H1 (cell line): ENCODE data around the gene MCC. TPM values are rescaled to one million over a fixed set of nuclear protein-coding genes. Genes with fewer than 3 reads are reported as not detected.

Experiments
- CTCF ChIA-PET: fragments of 300-600 bp; sonication (Branson Sonifier 250); formaldehyde crosslinking; loops from one replicate; lab custom pipeline; 2021; ENCODE audit not compliant: partially characterized antibody; lab: Charles Lee
- POLR2A ChIA-PET: fragments of 300-600 bp; sonication (Branson Sonifier 250); formaldehyde crosslinking; loops from one replicate; lab custom pipeline; 2021; ENCODE audit warnings: inconsistent platforms; ENCODE audit not compliant: partially characterized antibody; lab: Charles Lee
- DNase-seq, 2 experiments: peaks; one replicate each; pipeline versions ENCODE4 v3.0.0 to v3.0.0-alpha.2; 2010 to 2022; ENCODE audit warnings: low spot score in 2 of 2, low read depth in 1 of 2, mixed read lengths in 1 of 2
- FAIRE-seq: peaks from 2 replicates; lab custom pipeline; 2011; peaks lifted over from hg19 to GRCh38; lab: Jason Lieb, UNC
- H2AFZ ChIP-seq: 2 replicates; pipeline ENCODE4 v1.8.1; 2012; ENCODE audit warnings: low read length, inconsistent platforms
- H2AK5ac ChIP-seq: 2 replicates; pipeline ENCODE4 v1.6.1; 2013; ENCODE audit warnings: low read depth, low read length
- H2BK120ac ChIP-seq: replicated peaks from 2 replicates; pipeline ENCODE3; 2013; ENCODE audit warnings: low read depth, low read length, inconsistent platforms
- H2BK12ac ChIP-seq: 2 replicates; pipeline ENCODE4 v1.6.1; 2013; ENCODE audit warnings: low read depth, low read length
- H2BK15ac ChIP-seq: 2 replicates; pipeline ENCODE4 v1.6.1; 2013; ENCODE audit warnings: low read length
- H2BK20ac ChIP-seq: 2 replicates; pipeline ENCODE4 v1.6.1; 2013; ENCODE audit warnings: low read length
- H2BK5ac ChIP-seq: 2 replicates; pipeline ENCODE4 v1.6.1; 2013; ENCODE audit warnings: low read depth, low read length
- H3K14ac ChIP-seq: 2 replicates; pipeline ENCODE4 v1.6.1; 2013; ENCODE audit warnings: inconsistent platforms; ENCODE audit not compliant: insufficient read length
- H3K18ac ChIP-seq: 2 replicates; pipeline ENCODE4 v1.6.1; 2013; ENCODE audit warnings: low read length; ENCODE audit errors: extremely low read depth
- H3K23ac ChIP-seq: 2 replicates; pipeline ENCODE4 v1.6.1; 2013; ENCODE audit warnings: inconsistent platforms; ENCODE audit not compliant: insufficient read length
- H3K23me2 ChIP-seq: 2 replicates; pipeline ENCODE4 v1.6.1; 2013; ENCODE audit warnings: low read depth, low read length
- H3K27ac ChIP-seq: 2 replicates; pipeline ENCODE4 v1.6.1; 2011; ENCODE audit warnings: low read depth, low read length, inconsistent platforms
- H3K27me3 ChIP-seq, 4 experiments: replicated peaks in 1 of 4; 1 replicate in 1 of 4; 2 replicates in 3 of 4; pipeline versions ENCODE4 v1.6.1 to v1.8.1; 2011 to 2013; ENCODE audit warnings: low read length in 3 of 4, mild to moderate bottlenecking in 3 of 4, inconsistent platforms in 2 of 4, mixed read lengths in 2 of 4, moderate library complexity in 1 of 4; ENCODE audit not compliant: control insufficient read depth in 3 of 4, insufficient read depth in 3 of 4; ENCODE audit errors: extremely low read depth in 1 of 4
- H3K36me3 ChIP-seq, 4 experiments: 2 replicates each; pipeline versions ENCODE4 v1.6.1 to v1.8.1; 2011 to 2013; ENCODE audit warnings: mild to moderate bottlenecking in 4 of 4, low read length in 3 of 4, moderate library complexity in 2 of 4, control low read depth in 1 of 4, inconsistent platforms in 1 of 4; ENCODE audit not compliant: insufficient read depth in 4 of 4, control insufficient read depth in 2 of 4
- H3K4ac ChIP-seq: replicated peaks from 2 replicates; pipeline ENCODE3; 2013; ENCODE audit warnings: low read length, low read depth, mixed read lengths, inconsistent platforms; ENCODE audit not compliant: insufficient read length
- H3K4me1 ChIP-seq, 4 experiments: replicated peaks in 1 of 4; 1 replicate in 1 of 4; 2 replicates in 3 of 4; pipeline versions ENCODE4 v1.6.1 to v1.8.1; 2011 to 2013; ENCODE audit warnings: low read length in 3 of 4, inconsistent platforms in 2 of 4, mixed read lengths in 1 of 4; ENCODE audit not compliant: insufficient read depth in 4 of 4, control insufficient read depth in 3 of 4
- H3K4me2 ChIP-seq, 2 experiments: 2 replicates each; pipeline versions ENCODE4 v1.6.1 to v1.8.1; 2011 to 2013; ENCODE audit warnings: low read depth in 2 of 2, low read length in 2 of 2, control low read depth in 1 of 2, inconsistent platforms in 1 of 2, mild to moderate bottlenecking in 1 of 2; ENCODE audit not compliant: insufficient read depth in 1 of 2
- H3K4me3 ChIP-seq, 4 experiments: fragments of 200-600, 300-600 bp in 1 of 4; sonication (generic), shearing (Covaris generic), sonication (Bioruptor Twin) in 1 of 4; 2 replicates each; pipeline versions ENCODE4 v1.5.1 to v1.8.1; 2011 to 2016; ENCODE audit warnings: low read length in 4 of 4, low read depth in 3 of 4, control low read depth in 2 of 4, inconsistent platforms in 2 of 4, mild to moderate bottlenecking in 2 of 4, mixed read lengths in 1 of 4, moderate library complexity in 1 of 4; ENCODE audit not compliant: insufficient read depth in 2 of 4; ENCODE audit errors: extremely low read depth in 1 of 4
- H3K56ac ChIP-seq: replicated peaks from 2 replicates; pipeline ENCODE3; 2013; ENCODE audit warnings: low read depth, mild to moderate bottlenecking, mixed read lengths, low read length, inconsistent platforms; ENCODE audit not compliant: insufficient read length
- H3K79me1 ChIP-seq: 2 replicates; pipeline ENCODE4 v1.6.1; 2013; ENCODE audit warnings: low read depth, low read length, control low read depth
- H3K79me2 ChIP-seq, 2 experiments: 2 replicates each; pipeline versions ENCODE4 v1.6.1 to v1.8.1; 2012 to 2013; ENCODE audit warnings: low read length in 2 of 2, mild to moderate bottlenecking in 2 of 2, inconsistent platforms in 1 of 2; ENCODE audit not compliant: insufficient read depth in 2 of 2, control insufficient read depth in 1 of 2
- H3K9ac ChIP-seq, 4 experiments: replicated peaks in 1 of 4; 1 replicate in 1 of 4; 2 replicates in 3 of 4; pipeline versions ENCODE4 v1.6.1 to v1.8.1; 2011 to 2013; ENCODE audit warnings: low read depth in 3 of 4, low read length in 3 of 4, control low read depth in 2 of 4, mild to moderate bottlenecking in 2 of 4, moderate library complexity in 2 of 4, inconsistent platforms in 1 of 4; ENCODE audit errors: extremely low read depth in 1 of 4
- H3K9me3 ChIP-seq, 2 experiments: 2 replicates each; pipeline versions ENCODE4 v1.6.1 to v1.8.1; 2012 to 2013; ENCODE audit warnings: mild to moderate bottlenecking in 2 of 2, moderate library complexity in 2 of 2, control low read depth in 1 of 2, inconsistent platforms in 1 of 2, low read depth in 1 of 2, low read length in 1 of 2, mixed read lengths in 1 of 2; ENCODE audit not compliant: insufficient read depth in 2 of 2
- H4K20me1 ChIP-seq, 2 experiments: replicated peaks in 1 of 2; 2 replicates each; pipeline versions ENCODE3 to v1.8.1; 2011 to 2013; ENCODE audit warnings: inconsistent platforms in 2 of 2, low read length in 2 of 2, mild to moderate bottlenecking in 1 of 2; ENCODE audit not compliant: insufficient read depth in 2 of 2, control insufficient read depth in 1 of 2
- H4K5ac ChIP-seq: 2 replicates; pipeline ENCODE4 v1.6.1; 2013; ENCODE audit warnings: low read length, low read depth, mixed read lengths, inconsistent platforms; ENCODE audit not compliant: insufficient read length
- H4K8ac ChIP-seq: 2 replicates; pipeline ENCODE4 v1.8.0; 2013; ENCODE audit warnings: mild to moderate bottlenecking, moderate library complexity, low read length, inconsistent platforms; ENCODE audit not compliant: insufficient read depth; ENCODE audit errors: extremely low read depth
- H4K91ac ChIP-seq: replicated peaks from 2 replicates; pipeline ENCODE3; 2013; ENCODE audit warnings: low read length, mixed read lengths, inconsistent platforms; ENCODE audit not compliant: insufficient read length
- ATF3 ChIP-seq: IDR thresholded peaks from 2 replicates; pipeline ENCODE4 v1.6.1; 2011; ENCODE audit warnings: low read depth, mild to moderate bottlenecking, low read length; ENCODE audit not compliant: insufficient read depth
- CTCF ChIP-seq, 3 experiments: IDR thresholded peaks; 1 replicate in 2 of 3; 2 replicates in 1 of 3; pipeline versions ENCODE4 v1.5.1 to v1.6.1; 2011; ENCODE audit warnings: low read length in 3 of 3, mild to moderate bottlenecking in 3 of 3, inconsistent platforms in 2 of 3, low read depth in 1 of 3, moderate library complexity in 1 of 3; ENCODE audit not compliant: insufficient read depth in 1 of 3; ENCODE audit errors: control extremely low read depth in 1 of 3
- EGR1 ChIP-seq: IDR thresholded peaks from 2 replicates; pipeline ENCODE4 v1.6.1; 2011; ENCODE audit warnings: low read depth, low read length, borderline replicate concordance
- EZH2 ChIP-seq: fragments of 200-600 bp; sonication (generic); IDR thresholded peaks from 2 replicates; pipeline ENCODE4 v1.7.1; 2012; ENCODE audit warnings: low read depth, mild to moderate bottlenecking, moderate library complexity, low read length, inconsistent platforms; ENCODE audit not compliant: severe bottlenecking
- MAFK ChIP-seq: IDR thresholded peaks from 2 replicates; pipeline ENCODE4 v1.6.1; 2012; ENCODE audit warnings: low read depth, mild to moderate bottlenecking, improper control_type of control experiment, low read length
- POLR2A ChIP-seq, 2 experiments: IDR thresholded peaks; 1 replicate in 1 of 2; 2 replicates in 1 of 2; pipeline ENCODE4 v1.6.1; 2011; ENCODE audit warnings: low read depth in 2 of 2, low read length in 2 of 2, mild to moderate bottlenecking in 2 of 2; ENCODE audit errors: control extremely low read depth in 1 of 2
- RFX5 ChIP-seq: IDR thresholded peaks from 2 replicates; pipeline ENCODE4 v1.6.1; 2011; ENCODE audit warnings: low read depth, low read length, improper control_type of control experiment, borderline replicate concordance
- RXRA ChIP-seq: IDR thresholded peaks from 2 replicates; pipeline ENCODE4 v1.6.1; 2011; ENCODE audit warnings: low read depth, mild to moderate bottlenecking, low read length, moderate library complexity; ENCODE audit not compliant: insufficient read depth
- SAP30 ChIP-seq: fragments of 300-600 bp; sonication (generic); IDR thresholded peaks from 2 replicates; pipeline ENCODE4 v1.7.1; 2012; ENCODE audit warnings: low read length, moderate library complexity, mild to moderate bottlenecking, inconsistent platforms; ENCODE audit not compliant: insufficient read depth, insufficient replicate concordance
- SRF ChIP-seq: IDR thresholded peaks from 2 replicates; pipeline ENCODE4 v1.6.1; 2011; ENCODE audit warnings: mild to moderate bottlenecking, low read depth, low read length, moderate library complexity
- TEAD4 ChIP-seq: IDR thresholded peaks from 2 replicates; pipeline ENCODE4 v1.6.1; 2012; ENCODE audit warnings: low read depth, low read length, inconsistent platforms, mixed read lengths
- YY1 ChIP-seq: IDR thresholded peaks from 2 replicates; pipeline ENCODE4 v1.6.1; 2011; ENCODE audit warnings: low read depth, mild to moderate bottlenecking, low read length
- polyA plus RNA-seq, 7 experiments: library from polyadenylated mRNA; depleted of rRNA in 3 of 7; stranded (reverse) in 5 of 7; unstranded in 2 of 7; fragments of >200 nt in 5 of 7; fragments of 200-250 nt in 2 of 7; gene quantifications; 1 replicate in 5 of 7; 2 replicates in 1 of 7; 4 replicates in 1 of 7; pipeline versions ENCODE4 v1.2.1 to v1.2.3, GENCODE V29; 2011 to 2013; ENCODE audit warnings: missing spikeins in 2 of 7, mixed read lengths in 2 of 7
- total RNA-seq: library from RNA; stranded (reverse); fragmentation: NEBNext Ultra II Directional; extraction: Animal tissue kit (Norgen Biotek cat#: 25700); gene quantifications from 2 replicates; pipeline ENCODE4 v1.2.1, GENCODE V29; 2021

Gene MCC
- total and polyA plus RNA-seq, 2 of the 8 experiments (the other 6 are each of a cell fraction or from before 2014, with no cell fraction given) = 2.6 to 18.3 TPM

- H2BK5ac ChIP-seq = no peak overlapping the region
- no peak overlapping the region for H3K14ac ChIP-seq
- DNase-seq (no peak), FAIRE-seq (no peak)
- H3K27ac ChIP-seq = no peak overlapping the region
- no peaks in the 10 kb centered on the region for H3K36me3 ChIP-seq
- no peak overlapping the region for H3K56ac ChIP-seq
- no peak overlapping the region for H2BK120ac ChIP-seq
- H2BK12ac ChIP-seq = no peak overlapping the region
- H4K91ac ChIP-seq = no peak overlapping the region
- ChIA-PET CTCF (interaction anchor here (0.6 to 4.3 kb wide), 2 partner anchors 8 to 136 kb away, joined by 3 to 18 read pairs; no protein-coding TSS in a partner anchor), POLR2A (interaction anchor here (0.6 kb wide), 1 partner anchor 104 kb away, joined by 3 read pairs; no protein-coding TSS in a partner anchor)
- no peaks in the 10 kb centered on the region for H4K20me1 ChIP-seq
- H3K79me2 ChIP-seq = no peaks in the 10 kb centered on the region
- H2BK20ac ChIP-seq = no peak overlapping the region
- H4K5ac ChIP-seq = no peak overlapping the region
- no peak overlapping the region for H3K4me3 ChIP-seq
- no peak overlapping the region for H3K4me2 ChIP-seq
- no peaks in the 10 kb centered on the region for H3K79me1 ChIP-seq
- H2AFZ ChIP-seq = no peak overlapping the region
- H3K9ac ChIP-seq = no peak overlapping the region
- H2AK5ac ChIP-seq = no peak overlapping the region
- H3K4ac ChIP-seq = no peak overlapping the region
- no peaks in the 10 kb centered on the region for H3K27me3 ChIP-seq
- H2BK15ac ChIP-seq = no peak overlapping the region
- H3K23me2 ChIP-seq = no peaks in the 10 kb centered on the region
- no peak overlapping the region for H3K23ac ChIP-seq
- H4K8ac ChIP-seq = no peak overlapping the region
- no peak overlapping the region for H3K18ac ChIP-seq
- no peaks in the 10 kb centered on the region for H3K9me3 ChIP-seq
- H3K4me1 ChIP-seq = no peaks in the 10 kb centered on the region
- no peak for TF ChIP-seq EGR1
- TF ChIP-seq CTCF (IDR thresholded peaks at IDR 0.05; ENCODE audit: control extremely low read depth in 1 of 3, insufficient read depth in 1 of 3, low read depth in 1 of 3, low read length in 3 of 3) = no peak
- TF ChIP-seq RXRA = no peak
- no peak for TF ChIP-seq ATF3
- no peak for TF ChIP-seq RFX5
- no peak for TF ChIP-seq MAFK
- TF ChIP-seq TEAD4 = no peak
- TF ChIP-seq POLR2A (IDR thresholded peaks at IDR 0.05; ENCODE audit: control extremely low read depth in 1 of 2, low read depth in 2 of 2, low read length in 2 of 2) = no peak
- no peak for TF ChIP-seq YY1
- no peak for TF ChIP-seq SAP30
- TF ChIP-seq EZH2 = no peak
- TF ChIP-seq SRF = no peak
These were observed 355.7 kb downstream of the MCC start for GRCh38 chr5:113132564-113132963.
